C4-2B (cell line): Measurements from ENCODE around the gene SLC25A47.

Experiments
- ZFX ChIP-seq: fragments of 450-650 bp; IDR thresholded peaks from 2 replicates; pipeline ENCODE4 v1.6.1; 2017
- TF ChIP-seq, protein P1 (sequence below): fragments of 450-650 bp; conservative IDR thresholded peaks from 2 replicates; pipeline ENCODE4 v1.5.1; 2017; ENCODE audit warnings: mild to moderate bottlenecking

DNA sequence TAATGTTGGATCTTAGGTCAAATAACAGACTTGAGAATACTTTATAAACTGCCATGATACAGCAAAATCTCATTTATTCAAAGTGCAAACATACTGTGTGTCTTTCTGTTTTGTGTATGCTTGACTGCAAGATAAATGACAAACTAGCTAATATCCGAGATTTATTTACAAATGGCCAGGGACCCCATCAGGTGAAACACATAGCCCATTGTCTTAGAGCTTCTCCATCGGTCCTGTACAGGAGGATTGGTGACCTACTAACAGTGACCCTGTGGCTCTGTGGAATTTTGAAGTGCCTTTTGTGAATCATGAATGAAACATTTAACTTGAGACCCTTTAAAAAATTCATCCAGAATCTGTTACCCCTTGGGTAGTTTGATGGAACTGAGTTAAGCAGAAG is 44.0 kb upstream of the SLC25A47 start:
- TF ChIP-seq, protein P1, sequence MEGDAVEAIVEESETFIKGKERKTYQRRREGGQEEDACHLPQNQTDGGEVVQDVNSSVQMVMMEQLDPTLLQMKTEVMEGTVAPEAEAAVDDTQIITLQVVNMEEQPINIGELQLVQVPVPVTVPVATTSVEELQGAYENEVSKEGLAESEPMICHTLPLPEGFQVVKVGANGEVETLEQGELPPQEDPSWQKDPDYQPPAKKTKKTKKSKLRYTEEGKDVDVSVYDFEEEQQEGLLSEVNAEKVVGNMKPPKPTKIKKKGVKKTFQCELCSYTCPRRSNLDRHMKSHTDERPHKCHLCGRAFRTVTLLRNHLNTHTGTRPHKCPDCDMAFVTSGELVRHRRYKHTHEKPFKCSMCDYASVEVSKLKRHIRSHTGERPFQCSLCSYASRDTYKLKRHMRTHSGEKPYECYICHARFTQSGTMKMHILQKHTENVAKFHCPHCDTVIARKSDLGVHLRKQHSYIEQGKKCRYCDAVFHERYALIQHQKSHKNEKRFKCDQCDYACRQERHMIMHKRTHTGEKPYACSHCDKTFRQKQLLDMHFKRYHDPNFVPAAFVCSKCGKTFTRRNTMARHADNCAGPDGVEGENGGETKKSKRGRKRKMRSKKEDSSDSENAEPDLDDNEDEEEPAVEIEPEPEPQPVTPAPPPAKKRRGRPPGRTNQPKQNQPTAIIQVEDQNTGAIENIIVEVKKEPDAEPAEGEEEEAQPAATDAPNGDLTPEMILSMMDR = no peak
- TF ChIP-seq ZFX = no peak
